ENCODE data around the gene CFTR. TPM values are rescaled to one million over a fixed set of nuclear protein-coding genes. Genes with fewer than 3 reads are reported as not detected.
"Not testable (repeated sequence)": the region's sequence is repeated elsewhere in the genome, so short reads cannot be mapped to it uniquely, and the experiment has no call there.

Gene CFTR
- total RNA-seq, 2 experiments from 2014 or later, result not detected

DNA sequence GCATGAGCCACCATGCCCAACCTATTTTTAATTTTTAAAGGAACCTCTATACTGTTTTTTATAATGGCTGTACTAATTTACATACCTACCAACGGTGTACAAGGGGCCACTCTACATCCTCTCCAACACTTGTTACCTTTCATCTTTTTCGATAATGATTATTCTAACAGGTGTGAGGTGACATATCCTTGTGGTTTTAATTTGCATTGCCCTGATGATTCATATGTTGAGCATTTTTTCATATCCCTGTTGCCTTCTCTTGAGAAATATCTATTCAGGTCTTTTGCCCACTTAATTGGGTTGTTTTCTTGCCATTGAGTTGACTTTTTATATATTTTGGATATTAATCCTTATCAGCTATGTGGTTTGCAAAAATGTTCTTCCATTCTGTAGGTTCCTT lies 226.4 kb downstream of the CFTR start:
- no peak for DNase-seq
- Mint-ChIP-seq H3K27ac (no peak overlapping the region), H3K4me3 (no peak overlapping the region), H3K4me1 (no peaks in the 10 kb centered on the region), H3K36me3 (ENCODE audit: low read depth) (no peaks in the 10 kb centered on the region), H3K27me3 (no peaks in the 10 kb centered on the region), H3K9me3 (peaks cover 2% of the 10 kb centered on the region)
- ChIA-PET CTCF (no interaction called here), POLR2A (no interaction called here)

DNA sequence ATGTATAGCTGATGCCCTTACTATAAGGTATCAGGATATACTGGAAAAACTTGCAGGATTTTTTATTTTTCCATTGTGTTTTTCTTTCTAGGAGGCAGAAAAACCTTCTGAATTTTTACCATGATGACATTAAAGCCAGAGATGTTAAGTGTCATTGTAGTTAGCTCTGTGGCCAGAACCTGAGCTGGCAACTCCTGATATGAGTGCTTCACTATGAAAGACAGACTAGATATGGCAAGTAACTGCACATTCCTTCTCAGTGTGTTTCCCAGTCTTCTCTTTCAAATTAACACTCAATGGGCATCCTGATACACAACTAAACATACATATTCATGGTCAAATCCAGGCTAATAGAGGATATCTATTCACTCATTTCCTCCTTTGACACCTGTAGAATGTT lies 227.3 kb downstream of the CFTR start:
- Mint-ChIP-seq H3K27ac (no peak overlapping the region), H3K27me3 (no peaks in the 10 kb centered on the region)
- POLR2A ChIA-PET, result no interaction called here

DNA sequence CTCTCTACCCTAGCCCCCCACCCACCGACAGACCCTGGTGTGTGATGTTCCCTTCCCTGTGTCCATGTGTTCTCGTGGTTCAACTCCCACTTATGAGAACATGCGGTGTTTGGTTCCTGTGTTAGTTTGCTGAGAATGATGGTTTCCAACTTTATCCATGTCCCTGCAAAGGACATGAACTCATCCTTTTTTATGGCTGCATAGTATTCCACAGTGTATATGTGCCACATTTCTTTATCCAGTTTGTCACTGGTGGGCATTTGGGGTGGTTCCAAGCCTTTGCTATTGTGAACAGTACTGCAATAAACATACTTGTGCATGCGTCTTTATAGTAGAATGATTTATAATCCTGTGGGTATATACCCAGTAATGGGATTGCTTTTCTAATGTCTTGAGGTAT lies 228.3 kb downstream of the CFTR start:
- H3K27ac Mint-ChIP-seq; POLR2A ChIA-PET; H3K4me3 Mint-ChIP-seq; H3K9me3 Mint-ChIP-seq; H3K27me3 Mint-ChIP-seq; H3K4me1 Mint-ChIP-seq; H3K36me3 Mint-ChIP-seq (ENCODE audit: low read depth); DNase-seq; CTCF ChIA-PET: not testable (repeated sequence)

More for the DNA sequence above, 227.3 kb downstream of the CFTR start:
- Mint-ChIP-seq H3K9me3 (peaks cover 2% of the 10 kb centered on the region), H3K4me3 (no peak overlapping the region), H3K36me3 (ENCODE audit: low read depth) (no peaks in the 10 kb centered on the region), H3K4me1 (peaks cover 6% of the 10 kb centered on the region)
- no peak for DNase-seq
- CTCF ChIA-PET, result no interaction called here

DNA sequence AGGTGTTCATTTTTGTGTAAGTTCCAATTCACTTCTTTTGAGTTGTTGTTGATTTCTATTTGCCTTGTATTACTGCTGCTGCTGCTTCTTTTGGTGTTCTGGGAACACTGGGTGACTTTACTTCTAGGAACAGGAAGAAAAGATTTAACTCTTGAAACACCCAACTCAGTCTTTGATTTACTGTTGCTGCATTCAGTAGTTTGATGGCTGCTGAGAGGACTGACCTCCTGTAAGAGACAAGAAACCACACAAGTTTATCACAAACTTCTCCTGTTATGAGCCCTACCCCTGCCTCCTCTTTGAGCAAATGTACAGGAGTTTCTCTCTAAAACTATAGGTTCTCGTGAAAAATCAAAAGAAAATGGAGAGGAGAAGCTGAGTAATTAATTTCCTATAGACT lies 231.7 kb downstream of the CFTR start:
- Mint-ChIP-seq H3K9me3 (no peaks in the 10 kb centered on the region), H3K4me1 (peaks cover 6% of the 10 kb centered on the region), H3K27me3 (no peaks in the 10 kb centered on the region), H3K27ac (no peak overlapping the region), H3K36me3 (ENCODE audit: low read depth) (no peaks in the 10 kb centered on the region), H3K4me3 (no peak overlapping the region)
- POLR2A ChIA-PET, result no interaction called here
- CTCF ChIA-PET, result no interaction called here
- DNase-seq, result no peak

DNA sequence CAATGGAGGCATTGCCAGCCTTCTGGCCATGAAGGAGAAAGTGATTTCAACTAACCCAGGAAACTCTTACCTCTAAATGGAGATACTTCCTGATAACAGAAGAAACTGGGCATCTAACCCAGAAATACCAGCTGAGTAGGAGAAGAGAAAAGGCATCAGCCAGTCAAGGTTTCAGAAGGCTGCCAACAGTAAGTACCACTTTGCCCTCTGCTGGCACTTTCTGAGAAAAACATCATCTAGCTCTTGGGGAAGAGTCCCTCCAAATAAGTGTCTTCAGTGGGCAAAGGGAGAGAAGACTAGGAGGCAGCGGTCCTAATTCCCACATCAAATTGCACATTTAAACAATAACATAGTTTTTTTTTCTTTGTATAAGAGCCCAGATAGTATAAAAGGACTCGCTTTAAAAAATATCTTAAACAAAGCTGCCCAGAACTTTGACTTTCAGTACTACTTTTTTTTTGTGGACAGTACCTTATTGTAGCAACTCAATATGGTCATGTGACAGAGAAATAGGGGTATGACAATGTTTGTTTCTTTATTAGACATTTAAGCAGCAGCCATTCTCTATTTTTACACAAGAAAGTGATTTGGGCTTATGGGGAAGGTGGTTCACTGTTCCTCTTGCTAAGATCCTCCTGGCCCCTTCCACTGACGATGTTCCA lies 236.1 kb downstream of the CFTR start:
- Mint-ChIP-seq H3K4me3 (no peak overlapping the region), H3K27me3 (no peaks in the 10 kb centered on the region), H3K9me3 (no peaks in the 10 kb centered on the region), H3K27ac (no peak overlapping the region), H3K4me1 (peaks cover 6% of the 10 kb centered on the region), H3K36me3 (ENCODE audit: low read depth) (no peaks in the 10 kb centered on the region)
- DNase-seq, result no peak
- CTCF ChIA-PET, result interaction anchor here (0.8 to 1.3 kb wide), 4 partner anchors 143 to 480 kb away, joined by 3 to 9 read pairs (median 4); no protein-coding TSS in a partner anchor
- POLR2A ChIA-PET, result no interaction called here

DNA sequence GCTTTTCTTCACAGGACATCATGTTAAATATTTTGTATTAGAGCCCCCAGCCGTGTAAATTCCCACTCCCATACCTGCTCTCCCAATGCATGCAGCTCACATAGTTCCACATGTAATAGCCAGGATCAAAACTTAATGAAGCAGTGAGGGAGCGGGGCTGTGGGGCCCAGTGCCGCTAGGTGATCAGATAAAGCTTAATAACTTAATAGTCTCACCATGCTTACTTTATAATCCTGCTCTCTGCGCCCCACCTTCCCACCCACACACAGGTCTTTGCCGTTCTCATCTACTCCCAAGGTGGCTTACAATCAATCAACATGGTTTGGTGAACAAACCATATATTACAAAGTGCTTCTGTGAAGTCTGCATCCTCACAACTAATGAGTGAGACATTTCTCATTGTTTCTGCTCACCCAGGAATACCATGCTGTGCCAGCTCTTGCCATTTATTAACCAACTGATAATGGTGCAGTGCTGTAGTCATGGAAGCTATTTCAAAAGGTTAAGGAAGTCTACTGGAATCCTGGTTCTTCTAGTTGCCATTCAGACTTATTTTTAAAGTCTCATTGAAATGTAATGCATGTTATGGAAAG lies 237.0 kb downstream of the CFTR start:
- Mint-ChIP-seq H3K27ac (no peak overlapping the region), H3K9me3 (no peaks in the 10 kb centered on the region), H3K4me1 (peaks cover 1% of the 10 kb centered on the region), H3K4me3 (no peak overlapping the region), H3K36me3 (ENCODE audit: low read depth) (no peaks in the 10 kb centered on the region), H3K27me3 (no peaks in the 10 kb centered on the region)
- POLR2A ChIA-PET, result no interaction called here
- no peak for DNase-seq
- CTCF ChIA-PET, result no interaction called here

DNA sequence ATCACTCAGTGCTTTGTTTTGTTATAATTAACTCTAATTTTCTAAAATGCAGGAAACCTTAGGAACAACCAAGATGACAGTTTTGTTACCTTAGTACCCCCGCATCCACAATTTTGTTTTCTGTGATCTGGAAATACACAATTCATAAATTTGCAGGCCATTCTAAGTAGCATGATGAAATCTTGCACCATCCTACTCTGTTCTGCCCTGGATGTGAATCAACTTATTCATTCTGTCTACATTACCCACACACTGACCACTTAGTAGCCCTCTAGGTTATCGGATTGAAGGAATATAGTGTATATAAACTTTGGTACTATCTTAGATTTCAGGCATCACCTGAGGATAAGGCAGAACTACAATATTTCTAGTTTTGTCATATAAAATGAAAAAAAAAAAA lies 237.5 kb downstream of the CFTR start:
- Mint-ChIP-seq H3K9me3 (no peaks in the 10 kb centered on the region), H3K4me1 (no peaks in the 10 kb centered on the region), H3K27me3 (no peaks in the 10 kb centered on the region), H3K4me3 (no peak overlapping the region), H3K36me3 (ENCODE audit: low read depth) (no peaks in the 10 kb centered on the region), H3K27ac (no peak overlapping the region)
- POLR2A ChIA-PET, result no interaction called here
- CTCF ChIA-PET, result interaction anchor here (1.2 kb wide), 1 partner anchor 318 kb away, joined by 3 read pairs; no protein-coding TSS in a partner anchor
- no peak for DNase-seq

Other genes starting within 250 kb of the CFTR start
- not detected for gene WNT2, start 157.0 kb upstream of the CFTR start, total RNA-seq
- gene ASZ1, start 52.5 kb upstream of the CFTR start, total RNA-seq, result not detected

All from activated CD4-positive, alpha-beta memory T cell treated with anti-CD3 and anti-CD28 coated beads, Interleukin-2, amount 10 ng/mL, durations not matched to agents 7 days and 5 days (primary cell).